ENCODE measurements around the gene RASL11A.
"Not testable (repeated sequence)": the region's sequence is repeated elsewhere in the genome, so short reads cannot be mapped to it uniquely, and the experiment has no call there.

The RASL11A gene, protein sequence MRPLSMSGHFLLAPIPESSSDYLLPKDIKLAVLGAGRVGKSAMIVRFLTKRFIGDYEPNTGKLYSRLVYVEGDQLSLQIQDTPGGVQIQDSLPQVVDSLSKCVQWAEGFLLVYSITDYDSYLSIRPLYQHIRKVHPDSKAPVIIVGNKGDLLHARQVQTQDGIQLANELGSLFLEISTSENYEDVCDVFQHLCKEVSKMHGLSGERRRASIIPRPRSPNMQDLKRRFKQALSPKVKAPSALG

DNA sequence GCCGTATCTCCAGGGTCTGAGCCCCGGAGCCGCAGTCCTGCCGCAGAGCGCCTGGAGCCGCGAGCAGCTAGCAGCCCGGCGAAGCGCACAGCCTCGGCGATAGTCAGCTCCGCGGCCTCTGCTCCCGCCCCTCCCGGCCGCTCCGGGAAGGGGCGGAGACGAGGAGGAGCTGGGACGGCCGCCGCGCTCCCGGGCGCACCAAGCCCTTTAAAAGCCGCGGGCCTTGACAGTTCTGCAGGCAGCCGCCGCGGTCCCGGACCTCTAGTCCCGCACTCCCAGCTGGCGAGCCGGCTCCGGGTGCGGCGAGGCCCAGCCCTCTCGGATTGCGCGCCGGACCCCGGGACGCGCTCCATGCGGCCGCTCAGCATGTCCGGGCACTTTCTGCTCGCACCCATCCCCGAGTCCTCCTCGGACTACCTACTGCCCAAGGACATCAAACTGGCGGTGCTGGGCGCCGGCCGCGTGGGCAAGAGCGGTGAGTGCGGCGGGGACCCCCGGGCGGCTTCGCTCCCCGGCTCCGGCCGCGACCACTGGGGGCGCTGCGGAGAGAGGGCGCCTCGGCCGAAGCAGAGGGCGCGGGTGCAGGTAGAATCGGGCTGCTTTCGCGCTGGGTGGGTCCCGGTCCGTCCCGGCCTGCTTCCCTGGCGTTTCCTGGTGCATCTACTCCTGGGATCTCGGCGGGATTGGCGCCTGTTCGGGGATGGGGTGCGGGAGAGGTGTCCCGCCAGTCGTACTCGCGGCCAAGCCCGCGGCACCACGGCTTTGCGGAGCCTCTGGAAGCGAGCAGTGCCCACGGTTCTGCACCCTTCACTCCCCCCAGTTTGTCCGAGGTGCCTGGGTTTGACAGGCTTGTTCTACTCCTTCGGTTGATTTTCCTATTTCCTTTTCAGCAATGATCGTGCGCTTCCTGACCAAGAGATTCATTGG is at the start of gene RASL11A:
RASL11A (plus strand) TSS at position 237 of the 927 bp plus-strand sequence; CDS start at position 352, 115 bp downstream.
- DNase-seq (ENCODE audit: low read depth): peak; percentile 93

DNA sequence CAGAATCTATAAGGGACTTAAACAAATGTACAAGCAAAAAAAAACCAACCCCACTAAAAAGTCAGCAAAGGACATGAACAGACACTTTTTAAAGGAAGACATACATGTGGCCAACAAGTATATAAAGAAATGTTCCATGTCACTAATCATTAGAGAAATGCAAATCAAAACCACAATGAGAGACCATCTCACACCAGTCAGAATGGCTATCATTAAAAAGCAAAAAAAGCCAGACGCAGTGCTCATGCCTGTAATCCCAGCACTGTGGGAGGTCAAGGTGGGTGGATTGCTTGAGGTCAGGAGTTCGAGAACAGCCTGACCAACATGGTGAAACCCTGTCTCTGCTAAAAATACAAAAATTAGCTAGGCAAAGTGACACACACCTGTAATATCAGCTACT is 48.5 kb upstream of the RASL11A start:
- DNase-seq (ENCODE audit: low read depth): not testable (repeated sequence)

DNA sequence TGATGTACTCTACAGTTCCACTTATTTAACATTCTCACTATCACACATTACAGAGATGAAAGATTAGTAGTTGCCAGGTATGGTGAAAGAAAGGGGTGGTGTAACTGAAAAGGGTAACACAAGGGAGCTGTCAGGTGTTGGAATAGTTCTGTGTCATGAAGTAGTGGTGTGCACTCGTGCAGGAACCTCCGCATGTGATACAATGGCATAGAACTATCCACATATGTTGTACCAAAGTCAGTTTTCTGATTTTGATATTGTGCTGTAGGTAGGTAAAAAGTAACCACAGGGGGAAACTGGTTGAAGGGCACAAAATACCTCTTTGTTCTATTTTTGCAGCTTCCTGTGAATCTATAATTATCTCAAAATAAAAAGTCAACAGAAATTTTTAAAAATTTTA is 43.6 kb upstream of the RASL11A start:
- no peak for DNase-seq (ENCODE audit: low read depth)

DNA sequence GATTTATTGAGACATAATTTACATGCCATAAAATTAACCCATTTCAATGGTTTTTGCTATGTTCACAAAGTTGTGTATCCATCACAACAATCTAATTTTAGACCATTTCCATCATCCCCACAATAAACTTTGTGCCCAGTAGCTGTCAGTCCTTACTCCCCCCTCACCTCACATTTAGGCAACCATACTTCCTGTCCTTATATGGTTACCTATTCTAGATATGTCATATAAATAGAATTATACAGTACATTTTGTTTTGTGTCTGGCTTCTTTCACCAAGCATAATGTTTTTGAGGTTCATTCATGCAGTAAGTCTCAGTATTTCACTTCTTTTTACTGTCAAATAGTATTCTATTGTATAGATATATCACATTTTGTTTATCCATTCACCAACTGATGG is 42.5 kb upstream of the RASL11A start:
- no peak for DNase-seq (ENCODE audit: low read depth)

DNA sequence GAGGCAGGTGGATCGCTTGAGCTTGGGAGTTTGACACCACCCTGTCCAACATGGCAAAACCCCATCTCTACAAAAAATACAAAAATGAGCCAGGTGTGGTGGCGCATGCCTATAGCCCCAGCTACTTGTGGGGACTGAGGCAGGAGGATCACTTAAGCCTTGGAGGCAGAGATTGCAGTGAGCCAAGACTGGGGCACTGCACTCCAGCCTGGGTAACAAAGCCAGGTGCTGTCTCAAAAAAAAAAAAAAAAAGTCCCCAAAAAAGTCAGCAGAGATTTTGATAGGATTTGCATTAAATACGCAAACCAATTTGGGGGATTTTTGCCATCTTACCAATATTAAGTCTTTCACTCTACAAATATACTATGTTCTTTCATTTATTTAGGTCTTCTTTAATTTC is 41.0 kb upstream of the RASL11A start:
- DNase-seq (ENCODE audit: low read depth): no peak

DNA sequence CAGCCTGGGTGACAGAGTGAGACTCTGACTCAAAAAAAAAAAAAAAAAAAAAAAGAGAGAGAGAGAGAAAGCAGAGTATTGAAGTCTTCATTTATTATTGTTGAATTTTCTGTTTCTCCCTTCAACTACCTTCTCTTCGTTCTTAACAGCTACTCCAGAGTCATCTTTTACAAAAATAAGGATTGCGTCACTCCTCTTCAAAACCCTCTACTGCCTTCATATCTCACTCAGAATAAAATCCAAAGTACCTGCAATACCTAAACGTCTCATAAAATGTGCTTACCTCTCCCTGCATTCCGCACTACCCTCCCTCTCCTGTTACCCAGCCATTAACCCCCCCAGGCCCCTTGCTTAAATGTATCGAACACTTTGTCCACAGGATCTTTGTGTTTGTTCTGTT is 36.7 kb upstream of the RASL11A start:
- DNase-seq (ENCODE audit: low read depth): no peak

DNA sequence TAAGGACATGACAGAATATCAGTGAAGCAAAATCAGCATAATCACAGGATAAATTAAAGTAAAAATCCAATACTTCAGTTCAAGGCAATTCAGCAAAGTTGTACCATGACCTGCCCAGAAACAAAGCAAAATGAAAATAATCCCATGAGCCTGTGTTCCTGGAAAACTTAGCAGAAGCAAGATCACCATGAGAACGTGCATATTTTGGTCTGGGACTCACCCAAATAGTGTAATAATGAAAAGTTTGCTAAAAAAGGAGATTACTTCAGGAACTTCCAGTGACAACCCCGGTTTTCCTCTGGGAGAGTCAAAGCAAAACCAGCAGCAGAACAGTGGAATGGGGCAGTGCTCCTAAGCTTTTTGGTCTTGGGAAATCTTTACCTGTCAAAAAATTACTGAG is 34.2 kb upstream of the RASL11A start:
- no peak for DNase-seq (ENCODE audit: low read depth)

DNA sequence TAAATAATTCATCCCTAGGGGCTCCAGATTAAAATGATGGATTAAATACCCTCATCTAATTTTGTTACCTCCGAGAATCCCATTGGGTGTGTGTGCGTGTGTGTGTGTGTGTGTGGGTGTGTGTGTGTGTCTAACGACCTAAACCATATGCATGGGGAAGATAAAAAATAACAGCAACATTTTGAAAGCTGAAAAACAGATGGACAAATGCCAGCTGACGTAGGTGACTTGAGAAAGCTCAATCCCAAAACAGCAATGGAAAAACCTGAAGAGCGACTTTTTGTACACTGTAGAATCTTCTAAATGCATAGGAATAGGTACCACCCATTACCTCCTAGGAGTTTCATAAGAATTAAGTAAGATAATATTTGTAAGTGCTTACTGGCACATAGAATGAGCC is 27.9 kb upstream of the RASL11A start:
- DNase-seq (ENCODE audit: low read depth): no peak

DNA sequence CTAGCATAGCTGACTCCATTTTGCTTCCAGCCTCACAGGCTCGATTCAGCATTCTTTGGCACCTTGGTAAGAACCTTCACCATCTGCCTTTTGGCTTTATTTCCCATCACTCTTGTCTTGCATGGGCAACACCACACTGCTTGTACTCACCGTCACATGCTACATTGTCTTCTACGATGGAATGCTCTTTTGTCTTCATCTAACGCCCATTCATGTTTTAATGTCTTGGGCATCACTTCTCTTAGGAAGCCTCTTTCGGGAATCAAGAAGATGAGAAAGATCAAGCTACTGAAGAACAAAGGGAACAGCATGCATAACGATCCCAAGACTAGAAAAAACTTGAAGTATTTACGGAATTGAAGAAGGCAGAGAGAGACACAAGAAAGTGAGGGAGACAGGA is 25.0 kb upstream of the RASL11A start:
- no peak for DNase-seq (ENCODE audit: low read depth)

DNA sequence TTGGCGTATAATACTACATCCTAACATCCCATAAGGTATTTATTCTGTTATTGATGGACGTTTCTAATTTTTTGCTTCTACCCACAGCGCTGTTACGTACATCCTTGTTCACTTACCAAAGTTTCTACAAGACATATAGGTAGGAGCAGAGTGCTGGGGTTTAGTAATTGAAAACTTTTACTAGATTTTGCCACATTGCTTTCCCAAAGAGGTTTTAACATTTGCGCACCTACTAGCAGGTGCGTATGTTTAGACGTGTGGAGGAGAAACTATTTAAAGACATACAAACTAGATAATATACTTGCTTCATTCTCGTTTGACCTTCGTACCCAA is 19.8 kb upstream of the RASL11A start:
- no peak for DNase-seq (ENCODE audit: low read depth)

DNA sequence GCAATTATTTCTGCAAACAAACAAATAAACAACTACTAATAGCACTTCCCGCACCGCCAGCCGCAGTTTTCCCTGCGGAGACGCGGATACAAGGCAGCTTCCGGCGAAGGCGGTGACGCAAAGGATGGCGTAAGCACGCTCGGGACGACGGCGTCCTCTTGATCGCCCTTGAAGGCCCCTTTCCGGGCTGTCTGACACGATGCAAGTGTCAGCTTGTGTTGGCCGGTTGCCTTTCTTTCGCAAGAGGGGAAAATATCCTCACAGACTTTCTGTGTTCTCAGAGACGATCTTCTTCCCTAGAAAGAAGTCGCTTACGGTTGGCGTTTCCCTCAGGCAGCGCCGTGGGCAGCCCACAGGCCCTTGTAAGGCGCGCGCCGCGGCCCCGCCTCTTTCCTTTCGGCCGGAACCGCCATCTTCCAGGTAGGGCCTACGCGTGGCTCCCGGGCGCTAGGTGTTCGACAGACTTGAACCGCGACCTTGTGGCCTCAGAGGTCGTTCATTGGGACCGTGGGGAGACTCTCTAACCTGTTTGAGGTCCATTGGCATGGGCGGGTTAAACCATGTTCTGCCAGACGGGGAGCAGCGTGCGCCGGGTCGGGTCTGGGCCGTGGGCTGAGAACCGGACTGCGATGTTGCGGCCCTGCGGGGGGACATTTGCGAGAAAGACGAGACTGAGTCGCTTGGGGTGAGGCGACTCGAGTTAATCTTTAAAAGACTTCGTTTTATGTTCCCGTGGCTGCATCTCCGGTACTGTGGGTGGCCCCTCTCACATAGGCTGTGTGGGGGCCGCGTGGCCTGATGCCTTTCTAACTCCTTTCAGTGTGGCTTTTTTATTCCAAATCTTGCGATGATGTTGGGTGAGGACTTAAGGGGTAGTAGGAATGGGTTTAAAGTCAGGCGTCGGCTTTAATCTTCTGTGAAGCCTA is 19.2 kb upstream of the RASL11A start, which contains the start of gene RPL21:
RPL21 (plus strand) TSS at position 393 of the 926 bp plus-strand sequence. CDS start 2,219 bp downstream, outside the sequence.
- peak; percentile 98 for DNase-seq (ENCODE audit: low read depth)

DNA sequence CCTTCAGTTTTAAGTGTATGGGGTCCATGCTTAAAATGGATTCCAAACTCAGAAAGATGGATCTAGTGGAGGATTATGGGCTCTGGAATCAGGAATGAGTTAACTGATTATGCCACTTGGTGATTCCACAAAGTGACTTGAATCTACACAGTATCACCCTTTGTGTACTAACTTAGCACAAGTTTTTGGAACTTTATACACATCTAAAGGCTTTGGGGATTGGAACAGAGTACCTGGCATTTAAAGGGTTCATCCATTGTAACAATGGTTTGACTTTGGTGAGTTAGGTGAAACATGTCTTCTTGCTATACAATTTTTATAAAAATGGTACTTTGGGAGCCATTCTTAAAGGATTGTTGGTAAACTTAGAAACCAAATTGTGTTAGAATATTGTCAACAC is 18.2 kb upstream of the RASL11A start:
- no peak for DNase-seq (ENCODE audit: low read depth)

DNA sequence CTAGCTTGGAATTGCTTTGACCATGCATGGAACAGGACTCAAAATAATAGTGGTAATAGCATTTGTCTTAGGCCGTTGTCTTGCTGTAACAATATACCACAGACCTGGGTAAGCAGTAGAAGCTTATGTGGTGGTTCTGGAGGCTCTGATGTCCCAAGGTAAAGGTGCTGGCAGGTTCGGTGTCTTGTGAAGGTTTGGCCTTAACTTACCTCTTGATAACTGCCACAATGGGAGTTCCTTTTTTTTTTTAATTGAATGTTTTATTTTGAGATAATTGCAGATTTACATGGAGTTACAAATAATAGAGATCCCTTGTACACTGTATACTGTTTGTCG is 13.4 kb upstream of the RASL11A start:
- DNase-seq (ENCODE audit: low read depth): no peak

DNA sequence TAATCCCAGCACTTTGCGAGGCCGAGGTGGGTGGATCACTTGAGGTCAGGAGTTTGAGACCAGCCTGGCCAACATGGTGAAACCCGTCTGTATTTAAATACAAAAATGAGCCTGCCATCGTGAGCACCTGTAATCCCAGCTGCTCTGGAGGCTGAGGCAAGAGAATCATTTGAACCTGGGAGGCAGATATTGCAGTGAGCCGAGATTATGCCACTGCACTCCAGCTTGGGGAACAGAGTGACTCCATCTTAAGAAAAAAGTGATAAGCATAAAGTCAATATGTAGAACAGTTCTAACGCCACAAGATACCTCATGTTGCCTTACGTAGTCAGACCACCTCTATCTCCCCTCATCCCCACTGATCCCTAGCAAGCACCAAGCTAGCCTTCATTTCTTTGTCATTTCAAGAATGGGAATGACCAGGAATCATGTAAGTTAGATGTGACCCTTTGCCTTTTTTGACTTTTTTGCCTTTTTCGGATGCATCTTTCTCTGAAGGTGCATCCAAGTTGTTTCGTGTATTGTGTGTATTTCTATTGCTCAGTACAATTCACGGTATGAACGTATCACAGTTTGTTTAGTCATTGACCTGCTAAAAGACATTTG is 12.9 kb upstream of the RASL11A start:
- DNase-seq (ENCODE audit: low read depth): no peak

DNA sequence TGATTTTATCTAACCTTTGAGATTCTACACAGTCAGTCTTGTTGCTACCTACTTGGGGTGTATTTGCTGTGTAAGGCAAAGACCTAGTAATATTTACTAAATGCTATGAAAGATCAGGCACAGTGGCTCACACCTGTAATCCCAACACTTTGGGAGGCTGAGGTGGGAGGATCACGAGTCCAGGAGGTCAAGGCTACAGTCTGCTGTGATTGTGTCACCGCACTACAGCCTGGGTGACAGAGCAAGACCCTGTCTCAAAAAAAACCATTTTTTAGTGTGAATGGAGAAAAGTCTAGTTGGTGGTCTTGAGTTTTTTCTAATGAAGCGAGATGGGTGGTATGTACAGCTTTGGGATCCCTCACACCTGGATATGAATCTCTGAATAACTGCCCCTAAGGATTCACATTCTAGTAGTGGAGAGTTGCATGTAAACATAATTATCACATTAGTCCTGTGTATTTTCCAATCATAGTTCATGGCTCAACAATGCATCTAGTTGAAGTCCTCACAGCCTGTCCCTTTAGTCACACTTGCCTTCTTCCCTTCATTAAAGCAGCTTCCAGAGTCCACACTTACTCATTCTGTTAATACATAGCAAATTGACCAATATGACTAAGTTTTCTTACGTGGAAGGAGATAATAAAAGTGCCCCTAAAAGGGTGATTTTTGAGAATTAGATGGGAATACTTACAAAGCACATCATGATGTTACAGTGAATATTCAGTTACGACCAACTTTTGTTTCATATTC is 11.8 kb upstream of the RASL11A start:
- DNase-seq (ENCODE audit: low read depth): no peak

DNA sequence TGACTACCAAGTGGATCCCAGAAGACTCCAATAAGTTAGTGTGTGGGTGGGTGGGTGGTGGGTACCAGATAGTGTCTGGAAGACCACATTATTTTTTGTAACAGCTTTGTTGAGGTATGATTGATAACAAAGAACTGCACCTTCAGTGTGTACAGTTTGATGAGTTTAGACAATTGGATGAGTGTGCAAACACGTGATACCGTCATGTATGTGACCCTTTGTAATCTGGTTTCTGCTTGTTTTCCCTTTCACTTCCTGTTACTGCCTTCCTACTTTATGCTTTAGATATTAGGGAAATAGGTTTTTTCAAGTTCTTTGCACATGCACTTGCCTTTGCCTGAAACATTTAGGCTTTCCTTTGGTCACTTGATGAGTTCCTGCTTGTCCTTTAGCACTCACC is 10.8 kb upstream of the RASL11A start:
- peak; percentile 23 for DNase-seq (ENCODE audit: low read depth)

DNA sequence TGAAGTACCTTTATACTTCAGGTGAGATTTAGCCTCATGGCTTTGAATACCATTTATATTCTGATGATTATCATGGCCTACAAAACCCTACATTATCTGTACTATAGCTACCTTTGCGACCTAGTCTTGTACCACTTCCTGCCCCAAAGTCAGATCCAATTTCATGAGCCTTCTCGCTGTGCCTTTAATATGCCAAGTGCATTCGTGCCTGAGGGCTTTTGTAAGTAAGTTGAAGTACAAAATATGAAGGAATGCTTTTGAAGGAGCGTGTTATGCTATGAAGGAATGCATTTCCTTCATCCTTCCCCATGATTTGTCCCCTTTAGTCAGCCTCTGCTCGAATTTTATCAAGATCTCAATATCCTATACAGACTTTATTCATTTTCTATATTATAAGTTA is 9.2 kb upstream of the RASL11A start:
- peak; percentile 32 for DNase-seq (ENCODE audit: low read depth)

DNA sequence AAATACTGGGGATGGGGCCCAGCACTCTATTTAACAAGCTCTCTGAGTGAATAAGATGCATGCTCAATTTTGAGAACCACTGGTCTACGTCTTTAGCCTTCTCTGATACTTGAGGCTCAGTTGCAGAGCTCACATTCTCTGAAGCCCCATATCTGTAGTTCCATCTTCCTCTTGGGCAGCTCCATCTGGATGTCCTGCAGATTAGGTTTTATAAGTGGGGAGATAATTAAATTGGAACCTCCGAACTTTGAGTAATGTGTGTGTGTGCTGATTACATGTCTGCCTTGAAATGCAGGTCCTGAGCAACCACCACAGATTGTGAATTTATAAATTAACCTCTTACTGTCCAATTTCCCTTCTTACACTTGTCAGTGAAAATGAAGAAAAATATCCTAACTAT is 7.2 kb upstream of the RASL11A start:
- DNase-seq (ENCODE audit: low read depth): no peak

DNA sequence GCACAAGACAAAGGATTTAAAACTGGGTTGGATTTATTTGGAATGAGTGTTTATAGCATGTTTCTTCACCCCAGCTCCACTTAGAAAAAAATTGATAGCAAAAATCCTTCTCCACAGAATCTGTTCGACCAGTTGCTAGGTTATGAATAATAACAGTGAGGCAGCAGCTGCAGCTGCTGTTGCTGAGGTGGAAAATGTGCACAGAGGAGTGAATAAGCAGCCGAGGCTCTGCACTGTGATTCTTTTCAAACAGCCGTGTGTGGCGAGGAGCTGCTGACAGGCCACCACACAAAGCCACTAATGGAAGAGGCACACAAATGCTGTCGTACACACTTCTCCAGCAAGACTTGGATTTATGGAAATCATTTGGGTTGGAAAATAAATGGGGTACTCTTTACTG is 6.4 kb upstream of the RASL11A start:
- DNase-seq (ENCODE audit: low read depth): peak; percentile 77

DNA sequence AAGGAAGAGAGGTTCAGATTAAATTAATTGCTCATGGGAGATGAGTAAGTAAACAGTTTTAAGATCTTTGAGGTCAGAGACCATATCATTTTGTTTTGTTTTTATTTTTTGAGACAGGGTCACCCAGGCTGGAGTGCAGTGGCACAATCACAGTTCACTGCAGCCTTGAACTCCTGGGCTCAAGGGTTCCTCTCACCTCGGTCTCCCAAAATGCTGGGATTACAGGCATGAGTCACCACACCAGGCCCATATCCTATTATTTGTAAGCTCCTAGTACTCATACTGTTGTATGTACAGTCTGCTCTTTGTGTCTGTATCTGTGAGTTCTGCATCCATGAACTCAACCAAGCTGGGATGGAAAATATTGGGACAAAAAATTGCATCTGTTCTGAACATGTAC is 6.0 kb upstream of the RASL11A start:
- DNase-seq (ENCODE audit: low read depth): no peak

DNA sequence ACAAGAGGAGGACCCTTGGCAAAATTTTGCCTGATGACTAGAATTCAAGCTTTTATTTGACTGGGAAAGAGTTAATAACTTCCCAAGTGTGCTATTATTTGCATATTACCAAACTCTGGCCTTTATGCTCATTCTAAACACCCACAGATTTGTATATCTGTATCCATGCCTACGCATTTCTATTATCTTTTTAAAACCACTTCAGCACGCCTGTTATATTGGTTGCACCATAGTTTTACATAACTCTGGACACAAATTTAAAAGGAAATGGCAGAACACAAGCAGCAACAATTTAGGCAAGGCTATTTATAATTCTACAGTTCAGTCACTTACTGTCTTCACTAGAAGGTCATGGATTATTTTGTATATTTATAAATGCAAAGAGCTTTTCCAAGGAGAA is 3.7 kb upstream of the RASL11A start:
- DNase-seq (ENCODE audit: low read depth): peak; percentile 27

All from iris pigment epithelial cell (primary cell).